Measurements from ENCODE around the gene RGMA.
"Not testable (repeated sequence)": the region's sequence is repeated elsewhere in the genome, so short reads cannot be mapped to it uniquely, and the experiment has no call there.

Gene RGMA

DNA sequence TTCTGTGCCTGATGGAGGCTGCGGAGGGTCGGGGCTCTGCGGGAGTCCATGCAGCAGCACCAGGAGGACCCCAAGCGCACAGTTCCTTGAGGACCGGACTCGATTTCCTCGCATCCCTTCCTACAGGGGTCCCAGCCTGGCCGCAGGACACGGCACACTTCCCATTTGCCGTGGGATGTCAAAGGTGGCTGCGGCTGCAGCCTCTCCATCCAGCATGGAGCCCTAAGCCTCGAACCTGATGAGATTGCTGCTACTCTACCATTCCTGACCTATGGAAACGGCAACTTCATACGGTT lies 40.6 kb downstream of the RGMA start:
- DNase-seq (ENCODE audit: low spot score) = no peak

DNA sequence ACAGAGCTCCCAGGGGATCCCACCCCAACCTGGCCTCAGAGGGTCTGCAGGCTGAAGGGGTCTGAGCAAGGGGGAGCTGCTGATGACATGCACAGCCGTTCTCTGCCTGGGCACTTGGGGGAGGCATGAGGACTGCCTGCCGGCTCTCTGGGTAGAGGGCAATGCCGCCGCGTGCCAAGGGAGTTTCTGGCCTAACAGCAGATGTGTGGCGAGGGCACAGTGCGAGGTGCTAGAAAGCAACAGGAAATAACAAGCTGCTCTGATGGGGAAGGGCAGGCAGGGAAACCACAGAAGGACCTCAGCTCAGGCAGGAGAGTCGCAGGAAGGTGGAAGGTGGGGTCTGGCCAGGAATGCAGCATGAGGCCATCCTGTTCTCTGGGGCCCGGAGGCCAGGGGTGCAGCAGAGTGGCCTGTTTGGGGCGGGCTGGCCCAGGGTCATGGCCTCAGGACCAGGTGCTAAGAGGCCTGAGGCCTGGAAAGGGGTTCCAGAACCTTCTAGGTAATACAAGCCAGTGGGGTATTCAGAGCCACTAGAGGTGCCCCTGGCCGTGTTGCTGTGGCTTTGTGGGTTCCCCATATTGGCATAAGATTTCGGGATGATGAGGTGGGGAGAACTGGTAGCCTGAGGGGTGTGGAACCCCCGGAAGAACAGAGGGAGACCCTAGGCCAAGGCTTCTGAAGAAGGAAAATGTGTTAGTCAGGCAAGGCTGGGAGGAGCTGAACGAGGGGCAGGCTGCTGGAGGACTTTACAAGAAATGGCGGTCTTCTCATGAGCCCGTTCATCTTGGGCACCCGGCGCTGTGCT lies 41.2 kb downstream of the RGMA start:
- DNase-seq (ENCODE audit: low spot score) = no peak

DNA sequence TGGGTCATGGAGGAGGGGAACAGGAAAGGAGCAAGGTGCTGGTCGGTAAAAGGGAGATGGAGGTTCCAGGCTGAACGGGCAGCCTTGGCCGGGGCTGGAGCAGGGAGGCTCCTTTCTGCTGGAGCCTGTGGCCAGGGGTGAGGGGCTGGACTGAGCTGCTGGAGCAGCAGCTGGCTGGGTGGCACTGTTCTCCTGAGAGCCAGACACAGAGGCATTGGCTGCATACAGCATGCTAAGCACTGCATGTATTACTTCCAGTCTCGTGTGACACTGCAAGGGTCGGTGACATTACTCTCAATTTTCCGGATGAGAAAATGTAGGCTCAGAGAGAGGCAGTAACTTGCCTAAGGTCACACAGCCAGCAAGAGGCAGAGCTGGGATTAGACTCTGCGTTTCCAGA lies 42.3 kb downstream of the RGMA start:
- DNase-seq (ENCODE audit: low spot score) = no peak

DNA sequence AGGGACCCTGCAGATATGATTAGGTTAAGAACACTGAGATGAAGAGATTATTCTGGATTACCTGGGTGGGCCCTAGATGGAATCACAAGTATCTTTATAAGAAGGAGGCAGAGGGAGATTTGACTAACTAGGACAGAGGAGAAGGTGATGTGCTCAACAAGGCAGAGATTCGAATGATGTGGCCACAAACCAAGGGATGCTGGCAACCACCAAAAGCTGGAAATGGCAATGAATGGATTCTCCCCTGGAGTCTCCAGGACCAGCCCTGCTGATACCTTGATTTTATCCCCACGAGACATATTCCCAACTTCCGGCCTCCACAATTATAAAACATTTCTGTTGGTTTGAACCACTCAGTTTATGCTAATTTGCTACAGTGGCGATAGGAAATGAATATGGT lies 42.9 kb downstream of the RGMA start:
- DNase-seq (ENCODE audit: low spot score) = no peak

DNA sequence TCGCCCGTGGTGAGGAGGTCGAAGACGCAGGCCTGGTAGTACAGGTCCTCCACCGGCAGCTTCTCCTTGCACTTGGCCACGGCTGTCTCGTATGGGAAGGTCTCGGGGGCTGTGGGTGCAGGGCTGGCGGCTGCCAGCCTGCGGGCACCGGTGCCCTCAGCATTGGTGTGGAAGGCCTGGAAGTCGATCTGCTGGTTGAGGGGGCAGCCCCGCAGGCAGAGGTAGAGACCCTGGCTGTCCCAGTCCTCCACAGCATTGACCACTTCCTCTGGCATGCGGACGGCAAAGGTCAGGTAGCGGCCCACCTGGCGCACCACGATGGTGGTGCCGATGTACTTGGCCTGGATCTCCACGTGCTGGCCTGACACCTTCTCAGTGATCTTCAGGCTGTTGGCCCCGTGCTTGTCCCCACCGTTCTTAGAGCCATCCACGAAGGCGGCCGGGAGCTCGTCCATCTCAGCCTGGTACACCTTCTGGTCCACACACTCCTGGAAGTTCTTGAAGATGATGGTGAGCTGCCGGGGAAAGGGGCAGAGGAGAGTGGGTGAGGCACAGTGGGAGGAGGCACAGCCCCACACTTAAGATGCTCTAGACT lies 43.7 kb downstream of the RGMA start:
- DNase-seq (ENCODE audit: low spot score) = no peak

DNA sequence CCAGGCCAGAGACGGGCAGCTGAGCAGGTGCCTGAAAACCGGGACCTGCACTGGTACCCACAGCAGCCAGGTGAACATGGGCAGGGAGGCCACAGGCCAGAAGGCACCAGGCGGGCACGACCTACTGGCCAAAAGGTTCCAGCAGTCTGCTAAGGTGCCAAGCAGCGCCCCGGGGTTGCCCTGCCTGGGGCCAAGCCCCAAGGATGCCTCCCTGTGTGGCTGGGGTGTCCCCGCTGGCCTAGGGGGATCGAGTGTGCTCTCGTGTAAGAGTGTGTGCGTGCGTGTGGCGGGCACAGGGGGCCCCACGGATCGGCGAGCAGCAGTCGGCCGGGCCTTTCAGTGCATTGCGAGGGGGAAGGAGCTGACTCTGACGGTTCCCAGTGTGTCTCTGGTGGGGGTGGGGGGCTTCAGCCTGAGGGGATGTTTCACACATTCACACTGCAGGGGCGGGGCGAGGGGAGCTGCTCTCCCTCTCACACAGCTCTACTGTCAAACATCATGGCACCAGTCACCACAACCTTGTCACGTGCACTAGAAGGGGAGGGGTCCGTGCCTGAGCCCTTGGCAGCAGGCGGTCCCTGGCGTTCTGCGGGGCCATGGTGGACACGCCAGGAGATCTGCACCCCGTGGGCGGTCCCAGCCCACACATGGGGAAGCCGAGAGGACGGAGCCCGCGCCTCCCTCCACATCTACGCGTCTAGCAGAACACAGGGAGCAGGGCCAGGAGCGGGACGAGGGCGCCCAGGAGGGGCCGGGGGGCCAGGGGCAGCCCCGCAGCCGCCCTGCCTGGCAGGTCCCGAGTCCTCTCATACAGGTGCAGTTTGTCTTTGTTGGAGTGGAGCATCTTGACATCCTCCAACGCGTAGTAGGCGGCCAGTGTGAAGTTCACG lies 44.5 kb downstream of the RGMA start:
- DNase-seq (ENCODE audit: low spot score) = no peak

DNA sequence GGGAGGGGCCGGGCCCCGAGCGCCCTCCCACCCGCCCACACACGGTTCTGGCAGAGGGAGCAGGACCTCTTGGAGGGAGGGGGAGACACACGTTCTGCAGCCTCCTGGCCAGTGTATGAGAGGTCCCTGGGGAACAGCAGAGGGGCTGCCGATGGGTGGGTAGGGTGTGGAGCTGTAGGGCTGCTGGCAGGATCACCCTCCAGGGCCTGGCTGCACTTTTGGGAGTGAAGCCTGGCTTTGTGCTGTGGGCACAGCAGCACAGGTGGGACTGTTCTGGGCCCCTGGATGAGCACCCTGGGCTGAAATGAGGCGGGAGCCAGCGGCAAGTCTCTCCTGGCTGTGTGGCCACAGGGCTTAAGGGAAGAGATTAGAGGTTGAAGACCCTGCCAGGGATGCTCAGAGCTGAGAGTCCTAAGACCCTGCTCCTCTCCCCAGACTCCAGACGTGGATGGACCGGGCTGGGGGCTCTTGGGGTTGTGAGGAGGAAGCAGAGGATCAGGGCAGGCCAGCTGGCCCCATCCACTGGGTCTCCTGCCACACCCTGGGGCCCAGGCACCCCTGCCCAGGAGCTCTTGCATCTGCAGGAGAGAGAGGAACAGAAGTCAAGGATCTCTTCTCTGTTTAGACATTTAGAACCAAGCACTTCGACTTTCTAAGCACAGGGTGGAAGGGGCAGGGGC lies 45.2 kb downstream of the RGMA start:
- DNase-seq (ENCODE audit: low spot score) = no peak

DNA sequence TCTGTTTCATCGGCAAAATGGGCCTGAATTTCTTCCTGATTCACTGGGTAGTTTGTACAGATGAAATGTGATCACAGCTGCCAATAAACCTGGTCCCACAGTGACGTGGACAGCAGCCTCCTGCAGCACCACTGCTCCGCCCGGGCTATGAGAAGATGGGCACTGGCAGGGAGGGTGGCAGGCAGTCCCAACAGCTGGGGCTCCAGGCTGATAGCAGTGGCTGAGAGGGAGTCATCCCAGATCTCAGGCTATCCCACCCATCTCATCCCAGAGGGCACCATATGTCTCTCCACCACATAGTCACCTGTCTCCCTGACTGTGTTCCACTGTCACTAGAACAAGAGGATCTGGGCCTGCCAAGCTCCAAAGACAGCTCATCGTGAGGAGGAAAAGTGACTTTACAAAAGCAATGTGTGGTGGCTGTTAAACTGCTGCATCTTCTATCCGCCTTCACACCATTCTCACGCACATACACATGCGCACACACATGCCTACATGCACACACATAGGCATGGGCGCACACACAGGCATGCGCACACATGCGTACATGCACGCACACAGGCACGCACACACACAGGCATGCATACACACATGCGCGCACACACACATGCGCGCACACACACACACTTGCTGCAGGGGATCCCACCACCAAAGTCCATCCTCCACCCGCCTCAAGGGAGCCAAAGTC lies 46.2 kb downstream of the RGMA start:
- no peak for DNase-seq (ENCODE audit: low spot score)

DNA sequence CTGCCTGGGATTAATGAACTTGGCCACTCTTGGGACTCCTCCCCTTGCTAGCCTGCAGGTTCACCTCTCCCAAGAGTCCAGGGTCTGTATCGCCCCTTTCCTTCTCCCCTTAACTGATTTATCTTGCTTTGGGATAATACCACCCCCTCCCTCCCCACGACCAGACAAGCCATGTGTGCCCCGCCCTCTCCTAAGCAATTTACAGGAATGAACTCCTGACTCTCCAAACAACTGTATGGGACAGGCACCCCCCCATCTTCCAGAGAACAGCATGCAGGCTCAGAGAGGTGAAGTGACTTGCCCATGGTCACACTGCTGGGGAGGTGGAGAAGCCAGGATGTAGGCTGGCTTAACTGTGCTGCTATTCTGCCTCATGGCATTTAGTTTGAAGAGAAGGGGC lies 46.8 kb downstream of the RGMA start:
- DNase-seq (ENCODE audit: low spot score) = no peak

DNA sequence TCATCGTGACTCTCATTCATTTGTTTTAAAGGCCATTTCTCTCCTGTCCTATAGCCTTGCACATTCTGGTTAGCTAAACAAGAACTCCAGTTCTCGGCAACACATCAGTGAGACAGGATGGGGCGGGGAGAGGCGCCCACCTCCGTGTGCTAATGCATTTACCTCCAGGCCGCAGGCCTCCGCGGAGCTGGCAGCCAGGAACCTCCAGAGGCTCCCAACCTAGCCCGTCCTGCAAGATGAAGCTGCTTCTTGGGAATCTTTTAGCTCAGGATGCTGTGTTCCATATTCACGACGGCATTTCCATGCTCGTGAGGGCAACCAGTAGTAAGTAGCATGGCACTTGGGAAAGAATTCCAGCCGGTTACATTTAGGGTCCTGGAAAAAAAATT lies 47.9 kb downstream of the RGMA start:
- no peak for DNase-seq (ENCODE audit: low spot score)

DNA sequence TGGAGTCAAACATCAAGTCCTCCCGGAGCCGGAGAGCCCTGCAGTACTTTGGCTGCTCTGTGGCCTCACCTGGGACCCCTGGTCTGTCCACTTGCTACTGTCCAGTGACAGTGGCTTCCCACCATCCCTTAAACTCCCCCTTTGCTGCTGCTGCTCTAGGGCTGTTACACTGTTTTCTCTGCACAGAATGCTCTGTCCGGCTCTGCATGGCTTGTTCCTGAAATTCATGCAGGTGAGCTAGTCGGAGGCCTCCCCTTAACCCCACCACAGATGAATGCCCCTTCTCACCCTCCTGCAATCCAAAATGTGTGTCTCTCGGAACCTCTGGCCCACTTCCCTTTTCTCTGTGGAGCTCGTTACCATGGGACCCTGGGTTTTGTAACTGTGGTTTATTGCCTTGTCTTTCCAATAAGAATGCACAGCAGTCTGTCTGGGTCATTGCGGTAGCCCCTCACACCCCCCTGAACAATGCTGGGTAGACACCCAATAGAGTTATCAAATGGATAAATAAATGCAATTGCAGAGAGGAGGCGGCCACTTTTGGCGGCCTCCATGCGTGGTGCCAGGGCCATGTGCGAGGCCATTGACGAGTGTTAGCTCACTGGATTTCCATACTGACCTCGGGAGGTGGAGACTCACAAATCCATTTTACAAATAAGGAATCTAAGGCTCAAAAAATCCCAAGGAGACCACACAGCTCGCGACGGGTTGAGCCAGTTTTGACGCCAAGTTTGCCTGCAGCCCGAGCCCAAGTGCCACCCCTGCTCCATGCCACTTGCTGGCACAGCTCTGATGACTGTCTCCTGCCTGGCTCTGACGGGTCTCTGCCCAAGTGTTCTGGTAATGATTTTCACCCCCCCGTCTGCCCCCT lies 48.5 kb downstream of the RGMA start:
- DNase-seq (ENCODE audit: low spot score) = no peak

DNA sequence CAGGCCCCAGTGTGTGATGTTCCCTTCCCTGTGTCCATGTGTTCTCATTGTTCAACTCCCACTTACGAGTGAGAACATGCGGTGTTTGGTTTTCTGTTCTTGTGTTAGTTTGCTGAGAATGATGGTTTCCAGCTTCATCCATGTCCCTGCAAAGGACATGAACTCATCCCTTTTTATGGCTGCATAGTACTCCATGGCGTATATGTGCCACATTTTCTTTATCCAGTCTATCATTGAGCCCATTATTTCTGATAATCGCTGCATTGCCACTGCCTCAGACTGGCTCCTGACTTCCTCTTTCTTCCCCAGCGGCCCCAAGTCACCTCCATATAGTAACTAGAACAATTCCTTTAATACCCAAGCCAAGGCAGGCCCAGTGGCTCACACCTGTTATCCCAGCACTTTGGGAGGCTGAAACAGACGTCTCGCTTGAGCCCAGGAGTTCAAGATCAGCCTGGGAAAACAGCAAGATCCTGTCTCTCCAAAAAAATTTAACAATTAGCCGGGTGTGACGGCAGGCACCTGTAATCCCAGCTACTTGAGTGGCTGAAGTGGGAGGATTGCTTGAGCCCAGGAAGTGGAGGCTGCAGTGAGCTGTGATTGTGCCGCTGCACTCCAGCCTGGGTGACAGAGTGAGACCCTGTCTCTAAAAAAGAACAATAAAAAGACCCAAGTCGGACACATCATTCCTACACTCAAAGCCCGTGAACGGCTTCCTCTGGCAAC lies 49.3 kb downstream of the RGMA start:
- not testable (repeated sequence) for DNase-seq (ENCODE audit: low spot score)

DNA sequence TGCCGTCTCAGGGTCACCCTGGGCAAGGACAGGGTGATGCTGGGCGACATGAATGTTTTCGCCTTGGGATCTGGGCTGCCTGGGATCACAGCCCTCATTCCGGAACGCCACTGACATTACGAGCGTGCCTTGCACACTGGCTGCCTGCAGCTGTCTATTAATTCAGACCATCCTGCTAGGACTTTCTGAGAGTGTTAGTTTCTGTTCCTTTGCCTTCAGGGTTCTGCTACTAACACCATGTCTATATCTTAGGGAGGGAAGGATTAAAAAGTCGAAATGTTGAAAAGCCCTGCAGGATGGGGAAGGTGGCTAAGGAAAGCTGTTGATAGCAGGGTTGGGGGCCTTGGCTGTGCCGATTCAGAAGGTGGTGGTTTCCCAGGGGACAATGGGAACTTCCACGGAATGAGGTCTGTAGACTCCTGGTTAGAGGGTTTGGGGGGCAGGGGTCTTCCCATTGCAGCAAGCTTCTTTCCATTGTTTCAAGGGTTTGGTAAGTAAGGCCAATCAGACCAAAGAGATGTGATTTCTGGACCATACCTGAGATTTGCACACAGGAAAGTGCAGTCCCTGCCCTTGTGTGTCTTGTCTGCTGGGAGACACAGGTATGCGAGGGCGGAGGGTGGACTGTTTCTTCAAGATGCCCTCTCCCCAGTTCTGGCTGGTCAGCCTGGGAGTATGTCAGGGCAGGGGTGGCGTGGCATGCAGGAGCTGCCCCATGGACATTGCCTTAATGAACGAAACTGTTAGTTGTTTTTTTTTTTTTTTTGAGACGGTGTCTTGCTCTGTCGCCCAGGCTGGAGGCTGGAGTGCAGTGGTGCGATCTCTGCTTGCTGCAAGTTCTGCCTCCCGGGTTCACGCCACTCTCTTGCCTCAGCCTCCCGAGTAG lies 50.9 kb downstream of the RGMA start:
- no peak for DNase-seq (ENCODE audit: low spot score)

DNA sequence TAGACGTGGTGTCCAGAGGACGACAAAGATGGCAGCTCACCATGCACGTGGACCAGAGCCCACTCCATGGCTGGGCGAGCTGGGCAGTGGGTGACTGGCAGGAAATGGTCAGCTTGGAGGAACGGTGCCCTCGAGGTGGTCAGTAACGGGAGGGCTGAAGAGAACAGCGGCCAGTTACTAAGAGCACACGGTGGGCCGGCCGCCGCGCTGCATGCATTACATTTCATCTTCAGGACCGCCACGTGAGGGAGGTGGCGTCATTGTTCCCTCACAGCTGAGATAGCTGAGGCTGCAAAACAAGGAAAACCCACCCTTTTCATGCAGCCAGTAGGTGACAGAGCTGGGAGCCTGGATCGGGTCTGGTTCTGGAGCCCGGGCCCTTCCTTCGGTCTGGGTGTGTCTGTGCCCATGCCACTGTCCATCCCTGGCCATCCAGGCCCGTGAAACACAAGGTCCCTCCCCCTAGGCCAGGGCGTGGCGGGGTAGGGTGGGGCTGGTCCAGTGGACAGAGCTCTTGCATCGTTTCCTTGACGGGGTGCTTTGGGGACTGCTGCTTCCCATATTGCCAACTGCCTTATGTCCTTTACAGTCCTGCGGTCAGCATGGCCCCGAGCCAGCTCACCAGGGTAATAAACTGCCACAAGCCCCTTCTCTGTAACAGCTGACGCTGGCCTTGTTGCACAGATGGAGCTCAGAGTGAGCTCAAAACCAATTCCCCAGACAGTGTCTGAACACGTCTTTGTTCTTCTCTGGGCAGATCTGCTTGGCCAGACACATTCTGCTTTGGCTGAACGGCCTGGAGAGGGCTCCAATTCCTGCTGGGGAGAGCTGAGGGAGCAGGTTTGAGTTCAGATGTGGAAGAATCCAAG lies 51.8 kb downstream of the RGMA start:
- DNase-seq (ENCODE audit: low spot score) = no peak

DNA sequence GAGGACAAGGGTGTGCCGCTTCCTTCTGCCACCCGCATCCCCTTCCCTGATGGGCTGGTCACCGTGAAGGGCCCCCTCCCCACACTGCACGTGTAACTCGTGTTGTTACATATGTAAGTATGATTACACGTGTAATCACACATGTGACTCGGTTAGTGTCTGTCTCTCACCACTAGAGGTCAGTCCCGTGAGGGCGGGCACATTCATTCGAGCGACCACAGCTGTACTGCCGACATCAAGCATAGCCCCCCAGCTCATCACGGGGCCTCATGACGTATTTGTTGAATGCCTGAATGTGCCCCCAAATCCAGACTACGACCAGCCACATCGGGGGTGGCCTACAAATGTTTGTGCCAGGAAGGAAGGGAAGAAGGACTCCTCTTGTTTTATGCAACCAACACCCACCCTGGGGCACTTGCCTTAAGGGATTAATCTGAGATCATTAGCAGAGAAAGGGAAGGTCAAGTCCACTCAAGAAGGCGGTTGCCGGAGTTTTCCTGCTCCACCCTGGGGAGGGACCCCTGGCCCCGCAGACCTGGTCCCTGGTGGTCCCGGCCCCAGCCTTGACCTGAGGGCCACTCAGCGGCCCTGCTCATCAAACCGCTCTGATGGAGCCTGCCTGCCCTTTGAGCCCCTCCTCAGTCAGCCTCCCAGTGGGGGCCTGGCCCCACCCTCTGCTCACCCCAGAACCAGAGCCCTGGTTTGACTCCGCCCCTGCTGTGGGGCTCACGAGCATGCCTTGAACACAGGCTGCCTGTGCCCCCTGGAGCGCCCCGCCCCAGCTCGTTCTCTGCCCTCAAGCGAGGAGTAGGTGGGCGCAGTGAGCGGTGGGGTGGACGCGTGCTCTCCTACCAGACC lies 52.8 kb downstream of the RGMA start:
- DNase-seq (ENCODE audit: low spot score) = no peak

DNA sequence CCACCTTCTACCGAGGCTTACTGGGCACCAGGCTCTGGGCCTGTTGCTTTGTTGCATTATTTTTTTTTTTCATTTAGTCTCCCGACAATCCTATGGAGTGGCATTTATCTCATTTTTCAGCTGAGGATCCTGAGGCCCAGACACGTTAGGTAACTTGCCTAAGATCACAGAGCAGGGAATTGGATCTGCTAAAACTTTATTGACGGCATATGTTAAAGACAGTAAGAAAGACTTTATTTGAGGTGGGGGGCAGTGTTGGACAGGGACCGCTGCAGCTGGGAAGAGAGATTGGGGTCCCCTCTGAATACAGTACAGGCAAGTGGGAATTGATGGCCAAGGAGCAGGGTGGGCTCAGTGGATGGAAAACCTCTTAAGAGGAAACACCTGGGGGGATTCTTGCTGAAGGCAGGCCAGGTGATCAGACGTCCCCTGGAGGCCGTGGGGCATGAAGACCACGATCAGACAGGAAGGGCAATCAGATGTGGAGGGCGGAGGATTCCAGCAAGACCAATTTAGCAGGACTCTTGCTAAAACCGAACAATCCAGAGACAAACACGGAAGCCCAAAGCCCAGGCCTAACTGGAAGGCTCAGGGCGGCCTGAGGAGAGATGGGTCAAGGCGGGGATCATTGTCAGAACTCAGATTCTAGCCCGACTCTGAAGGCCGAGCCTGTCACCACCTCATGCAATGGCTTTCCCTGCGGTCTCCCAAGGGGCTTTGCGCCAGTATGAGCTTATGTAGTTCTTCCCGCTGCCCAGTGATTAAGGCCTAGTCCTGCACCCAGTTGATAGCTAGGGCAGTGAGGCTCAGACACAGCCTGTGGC lies 53.7 kb downstream of the RGMA start:
- no peak for DNase-seq (ENCODE audit: low spot score)

Measured in hematopoietic multipotent progenitor cell treated with erythropoietin and hydrocortisone succinate and interleukin-3 and kit ligand, for 17 days (in vitro differentiated cells).